DOHH2 (cell line): Measurements from ENCODE around the gene SEC24A.

Experiments
- CTCF ChIP-seq: fragments of 200-600 bp; sonication (generic); IDR thresholded peaks from one replicate; pipeline ENCODE4 v1.5.1; 2014; ENCODE audit warnings: antibody characterized with exemption, mild to moderate bottlenecking, low read depth, low read length; ENCODE audit not compliant: poor library complexity, severe bottlenecking
- EZH2phosphoT487 ChIP-seq: fragments of 200-600 bp; sonication (generic); IDR thresholded peaks from 2 replicates; pipeline ENCODE4 v1.6.1; 2017; ENCODE audit warnings: borderline replicate concordance, mild to moderate bottlenecking, antibody characterized with exemption, low read length, moderate library complexity, mixed read lengths

- TF ChIP-seq CTCF: no peak
- no peak for TF ChIP-seq EZH2phosphoT487
Measured at GRCh38 chr5:134714541-134714940, 66.0 kb downstream of the SEC24A start.
